Adipocyte (in vitro differentiated cells): ENCODE results near the gene MEF2D.
A peak's percentile ranks its signal among the peaks of the same experiment; 100 is the strongest.

Source experiments
- DNase-seq: peaks from one replicate; pipeline ENCODE4 v3.0.0-alpha.2; 2015; ENCODE audit warnings: low read depth
- H3K27me3 ChIP-seq: replicated peaks from 2 replicates; pipeline ENCODE4 v1.7.0; 2013; ENCODE audit warnings: mild to moderate bottlenecking, low read length, moderate library complexity; ENCODE audit not compliant: control insufficient read depth, insufficient read depth
- H3K36me3 ChIP-seq: 2 replicates; pipeline ENCODE4 v1.7.0; 2013; ENCODE audit warnings: low read length, mild to moderate bottlenecking, moderate library complexity; ENCODE audit not compliant: control insufficient read depth, insufficient read depth, severe bottlenecking
- H3K4me1 ChIP-seq: 2 replicates; pipeline ENCODE4 v1.7.0; 2013; ENCODE audit warnings: mild to moderate bottlenecking, low read length, moderate library complexity; ENCODE audit not compliant: control insufficient read depth, insufficient read depth
- H3K4me3 ChIP-seq: 2 replicates; pipeline ENCODE4 v1.7.0; 2013; ENCODE audit warnings: mild to moderate bottlenecking, low read length, moderate library complexity
- H3K9ac ChIP-seq: 2 replicates; pipeline ENCODE4 v1.7.0; 2013; ENCODE audit warnings: mild to moderate bottlenecking, low read length, moderate library complexity
- H3K9me3 ChIP-seq: 2 replicates; pipeline ENCODE4 v1.7.0; 2013; ENCODE audit warnings: mild to moderate bottlenecking, low read length, moderate library complexity; ENCODE audit not compliant: control insufficient read depth

MEF2D gene

DNA sequence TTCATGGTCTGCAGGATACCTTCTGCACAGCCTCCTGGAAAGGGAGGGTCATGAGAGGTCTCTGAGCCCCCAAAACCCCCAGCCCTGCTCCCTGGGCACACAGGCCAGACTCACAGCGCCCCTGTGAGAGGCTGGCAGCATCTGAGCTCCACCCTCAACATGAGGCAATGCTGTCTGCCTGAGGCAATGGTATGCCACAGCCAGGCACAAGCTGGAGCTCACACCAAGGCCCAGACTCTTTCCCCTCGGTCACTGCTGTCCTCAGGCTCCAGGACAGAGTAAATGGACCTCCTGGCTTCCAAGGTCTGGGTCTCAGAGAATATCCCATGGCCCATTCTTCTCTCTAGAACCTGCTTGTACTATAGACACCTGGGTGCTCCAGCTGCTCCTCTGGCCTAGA lies 17.2 kb downstream of the MEF2D start:
- no peak overlapping the region for H3K4me3 ChIP-seq
- no peaks in the 10 kb centered on the region for H3K9me3 ChIP-seq
- H3K9ac ChIP-seq, result no peak overlapping the region
- peak; percentile 51 for DNase-seq
- H3K36me3 ChIP-seq, result peaks cover 48% of the 10 kb centered on the region
- H3K4me1 ChIP-seq, result peaks cover 16% of the 10 kb centered on the region
- no peaks in the 10 kb centered on the region for H3K27me3 ChIP-seq

- DNase-seq, result no peak
- peaks cover 26% of the 10 kb centered on the region for H3K4me1 ChIP-seq
Measured at GRCh38 chr1:156482276-156482675, 18.3 kb downstream of the MEF2D start.

GRCh38 chr1:156481527-156481926 lies 19.0 kb downstream of the MEF2D start:
- H3K36me3 ChIP-seq, result peaks cover 62% of the 10 kb centered on the region

More at GRCh38 chr1:156482276-156482675, 18.3 kb downstream of the MEF2D start:
- no peaks in the 10 kb centered on the region for H3K27me3 ChIP-seq
- H3K9me3 ChIP-seq, result no peaks in the 10 kb centered on the region
- peaks cover 57% of the 10 kb centered on the region for H3K36me3 ChIP-seq
- H3K4me3 ChIP-seq, result no peak overlapping the region
- no peak overlapping the region for H3K9ac ChIP-seq

DNA sequence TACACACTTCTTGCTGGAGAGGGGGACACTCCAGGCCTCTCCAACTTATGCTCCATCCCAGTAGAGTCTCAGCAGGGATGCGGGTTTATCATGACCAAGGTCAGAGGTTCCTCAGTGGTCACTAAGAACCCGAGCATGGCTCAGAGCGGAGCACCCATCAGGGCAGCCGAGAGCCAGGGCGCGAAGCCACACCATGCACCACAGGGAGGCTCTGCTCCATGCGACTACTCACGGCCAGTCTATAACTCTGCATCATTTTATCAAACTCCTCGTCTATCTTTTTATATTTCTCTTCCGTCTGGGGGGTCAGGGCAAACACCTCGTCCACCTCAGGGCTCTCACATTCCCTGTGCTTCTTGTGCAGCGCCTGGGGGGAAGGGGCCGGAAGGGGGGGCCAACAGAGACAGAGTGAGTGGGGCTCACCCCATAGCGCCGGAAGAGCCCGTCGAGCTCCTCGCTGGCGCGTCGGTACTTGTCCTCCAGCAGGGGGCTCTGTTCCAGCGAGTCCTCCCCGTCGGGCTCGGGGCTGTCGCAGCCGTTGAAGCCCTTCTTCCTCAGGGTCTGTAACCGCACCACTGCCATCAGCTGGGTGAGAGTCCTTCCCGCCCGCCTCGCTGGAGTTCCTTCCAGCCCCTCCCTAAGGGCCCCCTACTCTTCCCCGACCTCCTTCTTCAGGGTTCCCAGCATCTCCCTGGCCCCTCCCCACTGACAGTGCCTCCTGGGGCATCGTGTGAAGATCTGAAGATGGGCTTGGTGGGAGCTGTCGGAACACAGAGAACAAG lies 20.0 kb downstream of the MEF2D start:
- Histone ChIP-seq H3K27me3 (no peaks in the 10 kb centered on the region), H3K36me3 (peaks cover 67% of the 10 kb centered on the region), H3K4me1 (peaks cover 43% of the 10 kb centered on the region), H3K9me3 (no peaks in the 10 kb centered on the region), H3K9ac (no peak overlapping the region), H3K4me3 (no peak overlapping the region)
- peak; percentile 73 for DNase-seq

More at GRCh38 chr1:156481527-156481926, 19.0 kb downstream of the MEF2D start:
- peaks cover 33% of the 10 kb centered on the region for H3K4me1 ChIP-seq
- H3K9ac ChIP-seq, result no peak overlapping the region
- H3K27me3 ChIP-seq, result no peaks in the 10 kb centered on the region
- no peaks in the 10 kb centered on the region for H3K9me3 ChIP-seq
- H3K4me3 ChIP-seq, result no peak overlapping the region
- DNase-seq, result no peak

- Histone ChIP-seq H3K4me3 (no peak overlapping the region), H3K4me1 (peaks cover 48% of the 10 kb centered on the region), H3K27me3 (no peaks in the 10 kb centered on the region), H3K36me3 (peaks cover 73% of the 10 kb centered on the region), H3K9ac (no peak overlapping the region), H3K9me3 (no peaks in the 10 kb centered on the region)
- DNase-seq, result no peak
Measured at GRCh38 chr1:156480016-156480370, 20.6 kb downstream of the MEF2D start.

- DNase-seq, result no peak
- Histone ChIP-seq H3K4me1 (peaks cover 45% of the 10 kb centered on the region), H3K36me3 (peaks cover 79% of the 10 kb centered on the region), H3K27me3 (no peaks in the 10 kb centered on the region), H3K9ac (no peak overlapping the region), H3K4me3 (no peak overlapping the region), H3K9me3 (no peaks in the 10 kb centered on the region)
Measured at GRCh38 chr1:156479093-156480015, 21.2 kb downstream of the MEF2D start.

- Histone ChIP-seq H3K36me3 (peaks cover 90% of the 10 kb centered on the region), H3K4me1 (peaks cover 35% of the 10 kb centered on the region), H3K9me3 (no peaks in the 10 kb centered on the region), H3K27me3 (no peaks in the 10 kb centered on the region), H3K4me3 (no peak overlapping the region), H3K9ac (peak overlapping the region; percentile 33)
- DNase-seq, result no peak
Measured at GRCh38 chr1:156478250-156478627, 22.3 kb downstream of the MEF2D start.

DNA sequence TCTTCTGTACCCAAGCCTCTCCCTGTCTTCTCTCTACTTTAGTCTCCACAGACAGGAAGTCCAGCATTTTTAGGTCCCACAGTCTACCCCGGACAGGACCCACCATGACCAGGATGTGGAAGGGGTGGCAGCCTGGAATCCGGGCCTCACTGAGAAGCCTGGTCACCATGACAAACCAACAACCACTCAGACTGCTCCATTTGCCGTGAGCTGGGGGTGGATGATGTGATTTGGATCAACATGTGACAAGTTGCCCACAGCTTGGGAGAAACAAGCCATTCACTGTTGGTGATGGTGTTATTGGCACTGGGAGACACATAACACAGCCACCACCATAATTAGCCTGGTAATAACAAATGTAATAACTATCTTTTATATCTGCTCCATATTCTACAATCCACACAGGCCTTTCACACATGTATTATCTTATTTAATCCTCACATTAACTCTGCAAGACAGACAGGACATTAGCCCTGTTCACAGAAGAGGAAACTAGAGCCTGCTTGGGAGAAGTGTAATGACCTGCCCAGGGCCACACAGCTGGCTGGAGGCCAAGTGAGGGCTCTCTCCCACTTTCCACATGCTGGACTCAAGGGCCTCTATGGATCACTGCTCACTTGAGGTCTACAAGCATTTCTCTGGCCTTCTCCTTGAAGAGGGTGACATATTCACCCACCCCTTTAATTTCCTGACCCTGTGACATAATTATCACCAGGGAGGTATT lies 22.9 kb downstream of the MEF2D start:
- Histone ChIP-seq H3K9me3 (no peaks in the 10 kb centered on the region), H3K4me3 (no peak overlapping the region), H3K27me3 (no peaks in the 10 kb centered on the region), H3K4me1 (peaks cover 33% of the 10 kb centered on the region), H3K9ac (peak overlapping the region; percentile 33), H3K36me3 (peaks cover 90% of the 10 kb centered on the region)
- no peak for DNase-seq

DNA sequence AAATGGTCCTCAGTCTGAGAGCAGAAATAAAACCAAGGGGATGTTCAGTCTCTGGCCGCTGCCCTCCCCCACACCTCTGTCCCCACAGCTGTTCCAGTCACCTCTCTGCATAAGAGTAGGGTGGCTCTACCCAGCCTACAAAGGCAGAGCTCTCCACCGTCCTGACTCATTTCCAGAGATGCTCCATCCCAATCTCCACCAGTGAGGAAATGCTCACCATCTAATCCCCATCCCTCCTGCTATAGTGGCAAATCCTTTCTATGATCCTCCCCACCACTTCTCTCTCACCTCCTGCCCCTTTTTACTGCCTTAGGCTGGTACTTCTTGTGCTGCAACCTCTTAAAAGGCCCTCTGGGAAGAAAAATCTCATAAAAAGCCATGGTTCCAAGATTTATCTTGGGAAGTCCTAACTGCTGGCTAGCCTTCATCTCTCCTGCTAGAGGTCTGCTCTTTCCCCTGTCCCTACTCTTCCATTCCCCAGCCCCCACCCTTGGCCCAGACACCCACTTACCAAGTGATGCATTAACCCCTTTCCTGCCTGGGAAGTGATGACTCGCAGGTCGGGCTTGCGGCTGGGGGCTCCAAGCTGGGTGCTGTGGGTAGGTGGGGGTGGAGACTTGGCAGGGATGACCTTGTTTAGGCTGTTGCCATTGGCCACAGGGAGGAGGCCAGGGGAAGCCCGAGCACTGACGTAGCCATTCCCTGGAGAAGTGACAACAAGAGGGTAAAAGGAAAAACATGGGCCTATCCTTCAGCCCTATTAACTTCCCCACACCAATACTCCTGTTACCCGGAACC lies 23.9 kb downstream of the MEF2D start:
- H3K4me1 ChIP-seq, result peaks cover 36% of the 10 kb centered on the region
- H3K9me3 ChIP-seq, result no peaks in the 10 kb centered on the region
- peaks cover 87% of the 10 kb centered on the region for H3K36me3 ChIP-seq
- no peak overlapping the region for H3K4me3 ChIP-seq
- H3K27me3 ChIP-seq, result no peaks in the 10 kb centered on the region
- H3K9ac ChIP-seq, result peak overlapping the region; percentile 58
- no peak for DNase-seq

DNA sequence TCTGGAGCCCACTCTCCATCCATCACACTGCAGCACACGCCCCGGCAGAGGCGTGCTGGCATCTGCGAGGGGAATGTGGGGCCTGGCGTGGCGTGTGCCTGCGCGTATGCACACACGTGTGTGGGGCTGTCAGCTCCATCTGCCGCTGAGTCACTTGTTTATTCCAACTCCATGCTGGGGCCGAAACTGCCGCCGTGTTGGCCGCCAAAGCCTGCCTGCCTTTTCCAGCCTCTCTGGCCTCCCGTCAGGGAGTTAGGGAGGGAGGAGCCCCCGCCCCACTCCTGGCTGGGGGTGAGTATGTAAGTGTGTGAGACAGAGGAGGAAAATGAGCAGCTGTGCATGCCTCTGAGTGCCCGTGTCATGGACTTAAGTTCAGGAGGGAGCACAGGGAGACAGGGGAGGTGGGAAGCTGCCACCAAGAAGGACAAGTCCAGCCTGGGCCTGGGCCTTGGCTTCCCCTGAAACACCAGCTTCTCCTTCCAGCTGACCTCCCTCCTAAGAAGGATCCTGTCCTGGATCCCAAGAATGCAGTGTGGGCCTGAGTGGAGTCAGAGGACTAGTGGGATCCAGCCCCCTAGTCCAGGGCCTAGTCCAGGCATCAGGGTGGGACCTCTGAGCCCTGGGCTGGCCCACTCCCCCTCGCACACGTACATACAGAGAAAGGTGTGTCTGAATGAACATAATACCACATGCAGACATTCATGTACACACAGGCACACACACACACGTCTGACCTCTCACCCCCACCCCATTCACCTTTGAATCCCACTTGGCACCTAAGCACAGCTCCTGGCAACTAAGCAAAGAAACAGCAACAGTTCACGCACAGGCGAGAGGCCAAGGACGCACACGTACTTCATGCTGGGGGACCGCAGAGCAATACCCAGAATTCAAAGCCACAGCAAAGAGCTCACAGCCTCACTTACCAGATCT lies 24.7 kb downstream of the MEF2D start:
- Histone ChIP-seq H3K9ac (peak overlapping the region; percentile 57), H3K4me3 (no peak overlapping the region), H3K36me3 (peaks cover 83% of the 10 kb centered on the region), H3K27me3 (no peaks in the 10 kb centered on the region), H3K4me1 (peaks cover 40% of the 10 kb centered on the region), H3K9me3 (no peaks in the 10 kb centered on the region)
- no peak for DNase-seq
